ENCODE data around the gene KIF6. TPM values are rescaled to one million over a fixed set of nuclear protein-coding genes. Genes with fewer than 3 reads are reported as not detected.

KIF6 gene
- polyA plus RNA-seq, 2 donors, result 0.08 to 0.20 TPM

DNA sequence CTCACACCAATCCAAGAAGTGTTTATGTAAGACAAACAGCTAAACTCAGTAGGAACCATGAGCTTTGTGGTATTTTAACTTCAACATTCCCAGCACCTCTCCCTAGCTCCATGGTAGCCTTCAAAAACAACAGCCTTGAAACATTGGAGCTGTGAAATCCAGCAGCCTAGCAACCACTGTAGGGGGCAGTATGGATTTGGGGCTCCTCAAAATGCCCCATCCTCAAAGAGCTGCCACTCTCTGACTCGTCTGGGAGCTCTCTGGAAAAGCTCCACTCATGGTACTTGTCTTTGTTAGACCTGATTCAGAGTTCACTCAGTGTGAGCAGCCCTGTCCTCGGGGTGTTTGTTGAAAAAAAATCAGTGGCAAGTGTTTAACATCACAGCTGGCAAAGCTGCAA lies 82.9 kb downstream of the KIF6 start:
- 27 to 33% methylated on average over 2 of the region's 2 CpGs for WGBS, 2 donors

DNA sequence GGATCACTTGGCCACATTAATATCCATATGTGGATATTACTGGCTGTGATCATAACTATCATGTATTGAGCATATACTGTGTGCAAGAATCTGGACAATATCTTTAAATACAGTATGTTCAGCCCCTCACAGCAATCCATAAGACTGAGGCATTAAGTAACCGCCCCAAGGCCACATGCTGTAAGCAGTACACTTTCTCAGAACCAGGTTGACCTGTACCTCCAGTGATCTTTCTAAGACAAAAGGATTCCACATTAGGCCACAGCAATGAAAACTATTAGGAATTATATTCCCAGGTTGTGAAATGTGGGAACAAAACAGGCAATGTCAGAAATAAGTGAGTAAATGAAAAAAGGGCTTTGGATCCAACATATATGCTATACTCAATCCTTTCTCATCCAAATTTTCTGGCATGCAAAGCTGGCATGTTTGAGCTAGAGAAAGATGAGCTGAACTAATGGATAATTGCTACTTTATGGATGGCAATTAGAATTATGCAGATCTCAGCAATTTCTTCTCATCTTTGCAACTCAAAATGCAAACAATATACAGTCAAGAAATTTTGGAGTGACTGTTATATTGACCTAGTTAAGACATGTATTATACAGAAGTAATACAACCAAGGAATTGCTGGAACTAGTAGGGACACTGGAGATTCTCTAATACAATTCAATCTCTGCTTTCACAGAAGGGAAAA lies 86.9 kb downstream of the KIF6 start:
- no peaks in the 10 kb centered on the region for H3K4me1 ChIP-seq (ENCODE audit: control insufficient read depth in 2 of 2, insufficient read depth in 2 of 2, low read length in 1 of 2)
- no peaks in the 10 kb centered on the region for H3K27me3 ChIP-seq (ENCODE audit: control insufficient read depth in 1 of 2, insufficient read depth in 2 of 2, low read length in 2 of 2)
- H3K4me3 ChIP-seq (ENCODE audit: low read depth in 1 of 2, low read length in 2 of 2), result no peak overlapping the region
- 97% methylated on average over 1 of the region's 1 CpG for whole genome bisulfite sequencing, 2 donors
- no peaks in the 10 kb centered on the region for H3K36me3 ChIP-seq (ENCODE audit: control insufficient read depth in 2 of 2, insufficient read depth in 2 of 2, low read length in 1 of 2)
- no peaks in the 10 kb centered on the region for H3K9me3 ChIP-seq (ENCODE audit: control insufficient read depth in 2 of 2, insufficient read depth in 1 of 2, low read depth in 1 of 2, low read length in 1 of 2)
- no peak overlapping the region for H3K27ac ChIP-seq (ENCODE audit: low read depth in 2 of 2, low read length in 1 of 2)

More for the DNA sequence above, 82.9 kb downstream of the KIF6 start:
- Histone ChIP-seq H3K27ac (ENCODE audit: low read depth in 2 of 2, low read length in 1 of 2) (no peak overlapping the region), H3K4me1 (ENCODE audit: control insufficient read depth in 2 of 2, insufficient read depth in 2 of 2, low read length in 1 of 2) (no peaks in the 10 kb centered on the region), H3K27me3 (ENCODE audit: control insufficient read depth in 1 of 2, insufficient read depth in 2 of 2, low read length in 2 of 2) (no peaks in the 10 kb centered on the region), H3K36me3 (ENCODE audit: control insufficient read depth in 2 of 2, insufficient read depth in 2 of 2, low read length in 1 of 2) (no peaks in the 10 kb centered on the region), H3K9me3 (ENCODE audit: control insufficient read depth in 2 of 2, insufficient read depth in 1 of 2, low read depth in 1 of 2, low read length in 1 of 2) (no peaks in the 10 kb centered on the region), H3K4me3 (ENCODE audit: low read depth in 1 of 2, low read length in 2 of 2) (no peak overlapping the region)

DNA sequence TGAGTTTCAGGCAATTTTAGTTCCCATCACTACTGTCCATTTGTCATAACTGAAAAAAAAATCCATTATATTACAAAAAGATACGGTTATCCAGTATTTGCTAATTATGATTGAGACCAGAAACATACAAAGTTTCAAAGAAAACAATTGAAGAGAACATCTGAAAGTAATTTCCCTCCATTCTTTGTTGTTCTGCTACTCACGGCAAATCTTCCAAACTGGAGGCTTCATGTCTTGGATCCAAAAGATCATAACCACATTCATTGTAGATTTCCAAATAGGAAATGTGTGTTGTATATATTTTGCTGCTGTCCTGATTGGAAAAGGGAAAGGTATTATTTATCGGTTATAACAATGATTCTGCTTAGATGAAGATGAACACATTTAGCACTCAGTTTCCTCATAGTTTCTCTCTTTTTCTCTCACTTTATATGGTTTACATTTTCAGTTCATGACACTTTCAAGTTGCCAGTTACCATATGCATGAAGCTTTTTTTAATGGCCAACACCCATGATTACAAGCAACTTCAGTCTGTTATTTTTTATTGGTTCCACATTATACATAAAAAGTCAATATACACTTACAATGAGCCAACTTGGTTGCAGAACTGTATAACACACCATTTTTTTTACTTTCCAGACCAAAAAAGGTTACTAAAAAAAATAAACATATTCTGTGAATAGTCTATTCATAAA lies 90.4 kb downstream of the KIF6 start:
- H3K4me3 ChIP-seq (ENCODE audit: low read depth in 1 of 2, low read length in 2 of 2), result no peak overlapping the region
- H3K27me3 ChIP-seq (ENCODE audit: control insufficient read depth in 1 of 2, insufficient read depth in 2 of 2, low read length in 2 of 2), result no peaks in the 10 kb centered on the region
- WGBS, 2 donors, result 72 to 90% methylated on average over 3 of the region's 3 CpGs
- no peak overlapping the region for H3K27ac ChIP-seq (ENCODE audit: low read depth in 2 of 2, low read length in 1 of 2)
- H3K4me1 ChIP-seq (ENCODE audit: control insufficient read depth in 2 of 2, insufficient read depth in 2 of 2, low read length in 1 of 2), result no peaks in the 10 kb centered on the region
- H3K9me3 ChIP-seq (ENCODE audit: control insufficient read depth in 2 of 2, insufficient read depth in 1 of 2, low read depth in 1 of 2, low read length in 1 of 2), result no peaks in the 10 kb centered on the region
- no peaks in the 10 kb centered on the region for H3K36me3 ChIP-seq (ENCODE audit: control insufficient read depth in 2 of 2, insufficient read depth in 2 of 2, low read length in 1 of 2)

DNA sequence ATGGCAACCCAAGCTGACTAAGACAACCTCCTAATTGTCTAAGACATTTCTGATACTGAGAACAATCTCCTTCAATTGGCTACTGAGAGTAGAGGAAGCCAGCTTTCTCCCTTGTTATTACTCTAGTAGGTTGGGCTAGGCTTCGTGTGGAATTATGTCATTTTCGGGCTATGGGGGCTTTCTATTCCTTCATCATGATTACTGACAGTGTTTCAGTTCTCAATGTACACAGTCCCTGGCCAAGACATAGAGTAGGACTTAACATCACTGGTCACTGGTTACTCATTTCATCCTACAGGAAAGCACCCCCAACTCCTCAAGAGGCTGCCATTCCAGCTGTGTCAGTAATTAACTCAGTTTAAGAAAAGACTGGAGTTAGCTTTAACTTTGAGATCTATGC lies 100.0 kb downstream of the KIF6 start:
- H3K9me3 ChIP-seq (ENCODE audit: control insufficient read depth in 2 of 2, insufficient read depth in 1 of 2, low read depth in 1 of 2, low read length in 1 of 2), result no peaks in the 10 kb centered on the region
- WGBS, 2 donors, result 90 to 96% methylated on average over 2 of the region's 2 CpGs
- no peaks in the 10 kb centered on the region for H3K36me3 ChIP-seq (ENCODE audit: control insufficient read depth in 2 of 2, insufficient read depth in 2 of 2, low read length in 1 of 2)
- no peaks in the 10 kb centered on the region for H3K27me3 ChIP-seq (ENCODE audit: control insufficient read depth in 1 of 2, insufficient read depth in 2 of 2, low read length in 2 of 2)
- H3K4me3 ChIP-seq (ENCODE audit: low read depth in 1 of 2, low read length in 2 of 2), result no peak overlapping the region
- H3K4me1 ChIP-seq (ENCODE audit: control insufficient read depth in 2 of 2, insufficient read depth in 2 of 2, low read length in 1 of 2), result no peaks in the 10 kb centered on the region
- no peak overlapping the region for H3K27ac ChIP-seq (ENCODE audit: low read depth in 2 of 2, low read length in 1 of 2)

DNA sequence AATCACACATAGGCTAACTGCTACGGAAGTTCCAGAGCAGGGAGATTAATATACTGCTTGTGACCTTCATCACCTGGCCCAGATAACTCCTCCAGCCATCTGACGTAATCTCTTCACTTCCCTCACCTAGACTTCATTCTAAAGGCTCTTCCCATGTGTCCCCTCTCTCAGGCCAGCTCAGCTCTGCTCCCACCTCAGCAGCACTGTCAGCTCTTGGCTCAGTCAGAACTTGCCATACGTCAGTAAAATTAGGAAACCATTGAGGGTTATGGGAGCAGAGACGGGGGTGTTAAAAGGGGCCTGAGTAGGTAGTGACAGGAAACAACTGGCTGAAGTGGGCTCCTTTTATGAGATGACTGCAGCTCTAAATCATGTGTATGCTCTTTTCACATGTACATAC lies 101.5 kb downstream of the KIF6 start:
- no peak overlapping the region for H3K4me3 ChIP-seq (ENCODE audit: low read depth in 1 of 2, low read length in 2 of 2)
- WGBS, 2 donors, result 77 to 85% methylated on average over 4 of the region's 4 CpGs
- no peaks in the 10 kb centered on the region for H3K36me3 ChIP-seq (ENCODE audit: control insufficient read depth in 2 of 2, insufficient read depth in 2 of 2, low read length in 1 of 2)
- no peaks in the 10 kb centered on the region for H3K9me3 ChIP-seq (ENCODE audit: control insufficient read depth in 2 of 2, insufficient read depth in 1 of 2, low read depth in 1 of 2, low read length in 1 of 2)
- no peaks in the 10 kb centered on the region for H3K4me1 ChIP-seq (ENCODE audit: control insufficient read depth in 2 of 2, insufficient read depth in 2 of 2, low read length in 1 of 2)
- no peak overlapping the region for H3K27ac ChIP-seq (ENCODE audit: low read depth in 2 of 2, low read length in 1 of 2)
- no peaks in the 10 kb centered on the region for H3K27me3 ChIP-seq (ENCODE audit: control insufficient read depth in 1 of 2, insufficient read depth in 2 of 2, low read length in 2 of 2)

DNA sequence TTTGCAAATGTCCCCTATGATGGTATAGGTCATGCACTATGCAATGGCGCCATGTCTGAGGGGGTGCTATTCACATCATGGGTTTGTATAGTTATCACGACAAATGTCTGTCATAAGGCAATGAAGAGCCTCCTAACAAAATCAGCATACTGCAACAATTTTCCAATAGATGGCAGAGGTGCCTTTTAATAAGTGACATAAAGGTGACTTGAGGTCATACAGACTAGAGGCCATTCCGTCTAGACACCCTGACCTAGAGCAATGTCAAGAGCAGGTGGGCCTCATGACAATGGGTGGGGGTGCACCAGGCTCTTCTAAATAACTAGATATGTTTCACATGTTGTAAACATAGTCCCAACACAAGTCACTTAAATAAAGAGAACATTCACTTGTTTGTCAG lies 107.7 kb downstream of the KIF6 start:
- Histone ChIP-seq H3K36me3 (ENCODE audit: control insufficient read depth in 2 of 2, insufficient read depth in 2 of 2, low read length in 1 of 2) (no peaks in the 10 kb centered on the region), H3K27ac (ENCODE audit: low read depth in 2 of 2, low read length in 1 of 2) (no peak overlapping the region), H3K27me3 (ENCODE audit: control insufficient read depth in 1 of 2, insufficient read depth in 2 of 2, low read length in 2 of 2) (no peaks in the 10 kb centered on the region), H3K4me1 (ENCODE audit: control insufficient read depth in 2 of 2, insufficient read depth in 2 of 2, low read length in 1 of 2) (no peaks in the 10 kb centered on the region), H3K9me3 (ENCODE audit: control insufficient read depth in 2 of 2, insufficient read depth in 1 of 2, low read depth in 1 of 2, low read length in 1 of 2) (no peaks in the 10 kb centered on the region), H3K4me3 (ENCODE audit: low read depth in 1 of 2, low read length in 2 of 2) (no peak overlapping the region)
- WGBS, 2 donors, result 85 to 89% methylated on average over 3 of the region's 3 CpGs

DNA sequence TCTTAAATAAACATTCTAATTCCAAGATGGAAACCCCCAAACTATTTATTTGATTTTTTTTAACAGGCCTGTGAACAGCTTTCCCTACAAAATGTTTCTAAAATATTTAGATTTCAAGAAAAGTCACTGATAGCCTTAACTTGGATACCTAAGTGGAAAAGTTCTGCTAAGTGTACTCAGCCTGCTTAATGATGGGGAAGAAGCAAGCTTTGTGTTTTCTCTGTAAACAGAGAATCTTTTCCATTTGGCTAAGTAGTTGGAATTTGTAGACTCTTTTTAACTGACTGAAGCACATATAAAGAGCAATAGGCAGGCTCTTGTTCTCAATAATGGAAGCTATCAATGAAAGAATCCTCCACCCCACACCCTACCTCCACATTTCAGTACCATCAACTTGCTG lies 108.2 kb downstream of the KIF6 start:
- no peaks in the 10 kb centered on the region for H3K27me3 ChIP-seq (ENCODE audit: control insufficient read depth in 1 of 2, insufficient read depth in 2 of 2, low read length in 2 of 2)
- H3K9me3 ChIP-seq (ENCODE audit: control insufficient read depth in 2 of 2, insufficient read depth in 1 of 2, low read depth in 1 of 2, low read length in 1 of 2), result no peaks in the 10 kb centered on the region
- no peaks in the 10 kb centered on the region for H3K36me3 ChIP-seq (ENCODE audit: control insufficient read depth in 2 of 2, insufficient read depth in 2 of 2, low read length in 1 of 2)
- no peaks in the 10 kb centered on the region for H3K4me1 ChIP-seq (ENCODE audit: control insufficient read depth in 2 of 2, insufficient read depth in 2 of 2, low read length in 1 of 2)
- no peak overlapping the region for H3K27ac ChIP-seq (ENCODE audit: low read depth in 2 of 2, low read length in 1 of 2)
- no peak overlapping the region for H3K4me3 ChIP-seq (ENCODE audit: low read depth in 1 of 2, low read length in 2 of 2)

DNA sequence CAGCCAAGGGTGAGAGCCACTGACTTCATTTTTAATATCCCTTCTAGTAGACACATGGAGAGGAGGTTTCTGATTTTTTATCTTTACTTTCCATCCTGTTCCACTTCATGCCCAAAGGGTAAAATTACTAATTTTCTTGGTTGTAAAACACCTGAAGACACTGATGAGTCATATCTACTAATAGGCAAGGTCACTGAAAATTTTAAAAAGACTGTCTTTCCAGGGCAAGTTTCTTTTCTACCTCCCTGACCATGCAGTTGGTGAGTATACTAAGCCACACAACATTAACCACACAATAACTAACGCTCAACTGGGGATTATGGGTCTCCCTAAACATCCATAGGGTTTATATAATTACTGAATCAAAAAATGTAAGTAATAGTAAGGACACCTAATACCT lies 109.6 kb downstream of the KIF6 start:
- 31 to 85% methylated on average over 1 of the region's 1 CpG for WGBS, 2 donors

DNA sequence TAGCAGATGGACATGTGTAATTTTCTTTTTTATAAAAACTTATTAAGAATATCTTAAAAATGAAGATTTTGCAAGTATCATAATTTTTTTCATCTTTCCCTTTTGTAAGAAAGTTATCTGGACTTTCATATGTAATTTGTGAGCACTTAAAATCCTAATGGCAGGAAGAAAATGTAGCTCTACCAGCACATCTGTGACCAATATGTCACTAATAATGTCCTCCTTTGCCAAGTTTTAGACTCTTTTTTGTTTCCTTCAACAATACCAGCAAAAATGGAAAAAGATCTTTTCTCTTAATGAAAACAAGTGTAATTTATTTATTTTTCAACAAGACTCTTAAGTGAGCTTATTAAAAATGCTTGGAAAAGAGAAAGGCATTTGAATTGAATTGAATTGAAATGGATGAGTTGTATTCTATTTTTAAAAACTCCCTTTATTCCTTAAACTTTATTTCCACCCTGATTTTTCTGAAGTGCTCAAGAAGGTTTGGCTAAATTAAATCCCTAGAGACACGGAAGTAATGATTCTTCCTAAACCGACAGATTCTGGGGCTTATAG lies 110.7 kb downstream of the KIF6 start:
- Histone ChIP-seq H3K36me3 (ENCODE audit: control insufficient read depth in 2 of 2, insufficient read depth in 2 of 2, low read length in 1 of 2) (no peaks in the 10 kb centered on the region), H3K4me3 (ENCODE audit: low read depth in 1 of 2, low read length in 2 of 2) (no peak overlapping the region), H3K9me3 (ENCODE audit: control insufficient read depth in 2 of 2, insufficient read depth in 1 of 2, low read depth in 1 of 2, low read length in 1 of 2) (no peaks in the 10 kb centered on the region), H3K27ac (ENCODE audit: low read depth in 2 of 2, low read length in 1 of 2) (no peak overlapping the region), H3K27me3 (ENCODE audit: control insufficient read depth in 1 of 2, insufficient read depth in 2 of 2, low read length in 2 of 2) (no peaks in the 10 kb centered on the region), H3K4me1 (ENCODE audit: control insufficient read depth in 2 of 2, insufficient read depth in 2 of 2, low read length in 1 of 2) (no peaks in the 10 kb centered on the region)
- 90 to 94% methylated on average over 2 of the region's 2 CpGs for WGBS, 2 donors

More for the DNA sequence above, 109.6 kb downstream of the KIF6 start:
- Histone ChIP-seq H3K36me3 (ENCODE audit: control insufficient read depth in 2 of 2, insufficient read depth in 2 of 2, low read length in 1 of 2) (no peaks in the 10 kb centered on the region), H3K4me3 (ENCODE audit: low read depth in 1 of 2, low read length in 2 of 2) (no peak overlapping the region), H3K4me1 (ENCODE audit: control insufficient read depth in 2 of 2, insufficient read depth in 2 of 2, low read length in 1 of 2) (no peaks in the 10 kb centered on the region), H3K27ac (ENCODE audit: low read depth in 2 of 2, low read length in 1 of 2) (no peak overlapping the region), H3K27me3 (ENCODE audit: control insufficient read depth in 1 of 2, insufficient read depth in 2 of 2, low read length in 2 of 2) (no peaks in the 10 kb centered on the region), H3K9me3 (ENCODE audit: control insufficient read depth in 2 of 2, insufficient read depth in 1 of 2, low read depth in 1 of 2, low read length in 1 of 2) (no peaks in the 10 kb centered on the region)

DNA sequence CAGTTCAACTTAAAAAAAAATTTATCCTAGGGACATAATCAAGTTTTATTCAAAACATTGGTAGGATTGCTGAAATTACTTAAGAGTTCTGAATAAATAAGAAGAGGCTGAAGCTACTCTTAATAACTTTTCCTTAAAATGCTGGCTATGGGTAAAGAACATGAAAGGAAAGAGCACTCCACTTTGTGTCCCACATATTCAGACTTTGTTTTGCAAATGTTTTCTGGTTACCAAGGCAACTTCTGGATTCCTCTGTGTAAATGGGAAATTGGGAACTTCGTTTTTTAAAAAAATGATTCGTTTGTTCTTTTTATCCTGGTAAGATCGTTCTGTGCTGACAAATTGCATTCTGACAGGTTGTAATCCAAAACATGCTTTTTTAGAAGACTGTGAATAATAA lies 115.0 kb downstream of the KIF6 start:
- Histone ChIP-seq H3K4me3 (ENCODE audit: low read depth in 1 of 2, low read length in 2 of 2) (no peak overlapping the region), H3K9me3 (ENCODE audit: control insufficient read depth in 2 of 2, insufficient read depth in 1 of 2, low read depth in 1 of 2, low read length in 1 of 2) (no peaks in the 10 kb centered on the region), H3K27ac (ENCODE audit: low read depth in 2 of 2, low read length in 1 of 2) (no peak overlapping the region), H3K4me1 (ENCODE audit: control insufficient read depth in 2 of 2, insufficient read depth in 2 of 2, low read length in 1 of 2) (no peaks in the 10 kb centered on the region), H3K27me3 (ENCODE audit: control insufficient read depth in 1 of 2, insufficient read depth in 2 of 2, low read length in 2 of 2) (no peaks in the 10 kb centered on the region), H3K36me3 (ENCODE audit: control insufficient read depth in 2 of 2, insufficient read depth in 2 of 2, low read length in 1 of 2) (no peaks in the 10 kb centered on the region)
- 6 to 17% methylated on average over 3 of the region's 3 CpGs for WGBS, 2 donors
